K562 (cell line): ENCODE measurements around the gene METTL24. TPM values are rescaled to one million over a fixed set of nuclear protein-coding genes. Genes with fewer than 3 reads are reported as not detected.

Source experiments
- ATAC-seq: fragments of 200-7000 bp; cut with Tn5 transposase; 3 replicates; pipeline ENCODE4 v1.9.1; 2020; ENCODE audit warnings: moderate library complexity
- BruUV-seq: library from RNA; stranded (reverse); fragments of 400-500 nt; replicated peaks from 2 replicates; lab custom pipeline; 2021; lab: Mats Ljungman, UMichigan
- CTCF ChIA-PET: fragments of 300-600 bp; formaldehyde crosslinking; extraction: SDS; loops from one replicate; lab custom pipeline; 2021; ENCODE audit warnings: low intra/inter-chr PET ratio; lab: Yijun Ruan, JAX
- POLR2A ChIA-PET: fragments of 300-600, 350-650 bp; sonication (Branson Sonifier 250); formaldehyde crosslinking; extraction: SDS; loops from one replicate; lab custom pipeline; 2021; ENCODE audit warnings: antibody characterized with exemption, inconsistent platforms; lab: Yijun Ruan, JAX
- DNase-seq, 4 experiments: peaks; one replicate each; pipeline versions ENCODE4 v3.0.0 to v3.0.0-alpha.2; 2011 to 2018; ENCODE audit warnings: low spot score in 3 of 4, mixed read lengths in 3 of 4; ENCODE audit errors: extremely low read depth in 1 of 4
- FAIRE-seq: peaks from 2 replicates; lab custom pipeline; 2011; peaks lifted over from hg19 to GRCh38; lab: Jason Lieb, UNC
- H2AFZ ChIP-seq: 2 replicates; pipeline ENCODE4 v1.6.0; 2011; ENCODE audit warnings: low read depth, low read length, control low read depth, inconsistent platforms
- H3K27ac ChIP-seq: fragments of 200-600 bp; 3 replicates; pipeline ENCODE4 v1.8.0; 2011; ENCODE audit warnings: low read depth, mild to moderate bottlenecking, control low read depth, inconsistent platforms, low read length, moderate library complexity, mixed read lengths; ENCODE audit errors: extremely low read depth
- H3K27me3 ChIP-seq, 2 experiments: fragments of 300-600 bp in 1 of 2; 2 replicates in 1 of 2; 3 replicates in 1 of 2; pipeline versions ENCODE4 v1.6.0 to v1.8.0; 2011; ENCODE audit warnings: inconsistent platforms in 2 of 2, low read length in 2 of 2, mild to moderate bottlenecking in 1 of 2, mixed read lengths in 1 of 2, moderate library complexity in 1 of 2; ENCODE audit not compliant: control insufficient read depth in 2 of 2, insufficient read depth in 2 of 2
- H3K36me3 ChIP-seq: fragments of 300-600 bp; 3 replicates; pipeline ENCODE4 v1.8.0; 2011; ENCODE audit warnings: mild to moderate bottlenecking, low read length, inconsistent platforms; ENCODE audit not compliant: control insufficient read depth, insufficient read depth
- H3K4me1 ChIP-seq, 2 experiments: fragments of 200-600 bp in 1 of 2; replicated peaks in 1 of 2; 2 replicates in 1 of 2; 3 replicates in 1 of 2; pipeline versions ENCODE4 v1.5.1 to v1.8.0; 2011; ENCODE audit warnings: inconsistent platforms in 2 of 2, low read length in 2 of 2, mild to moderate bottlenecking in 1 of 2, mixed read lengths in 1 of 2, moderate library complexity in 1 of 2; ENCODE audit not compliant: control insufficient read depth in 2 of 2, insufficient read depth in 2 of 2
- H3K4me2 ChIP-seq: 2 replicates; pipeline ENCODE4 v1.6.1; 2011; ENCODE audit warnings: low read length, control low read depth, inconsistent platforms, mixed read lengths; ENCODE audit not compliant: insufficient read depth
- H3K4me3 ChIP-seq: fragments of 200-600 bp; sonication (generic), shearing (Covaris generic); 2 replicates; pipeline ENCODE4 v1.5.1; 2016; ENCODE audit warnings: control low read depth, inconsistent platforms
- H3K79me2 ChIP-seq: fragments of 200-600 bp; 3 replicates; pipeline ENCODE4 v1.8.0; 2011; ENCODE audit warnings: low read length, inconsistent platforms; ENCODE audit not compliant: control insufficient read depth, insufficient read depth
- H3K9ac ChIP-seq, 2 experiments: 2 replicates each; pipeline versions ENCODE4 v1.6.0 to v1.6.1; 2011; ENCODE audit warnings: low read depth in 2 of 2, low read length in 2 of 2, control low read depth in 1 of 2, inconsistent platforms in 1 of 2, mild to moderate bottlenecking in 1 of 2, mixed read lengths in 1 of 2; ENCODE audit not compliant: insufficient read depth in 1 of 2
- H3K9me1 ChIP-seq: one replicate; pipeline ENCODE4 v1.6.0; 2011; ENCODE audit warnings: inconsistent platforms, mild to moderate bottlenecking, low read length, moderate library complexity; ENCODE audit not compliant: control insufficient read depth, insufficient read depth
- H3K9me3 ChIP-seq: replicated peaks from 2 replicates; pipeline ENCODE4 v1.5.1; 2011; ENCODE audit warnings: low read depth, low read length, inconsistent platforms; ENCODE audit not compliant: control insufficient read depth, insufficient read depth
- H4K20me1 ChIP-seq: replicated peaks from 2 replicates; pipeline ENCODE4 v1.6.1; 2011; ENCODE audit warnings: low read length, inconsistent platforms, mixed read lengths; ENCODE audit not compliant: control insufficient read depth, insufficient read depth
- ESRRB ChIP-seq: fragments of 250-450 bp; sonication (Bioruptor Pico); IDR thresholded peaks from 2 replicates; pipeline ENCODE4 v1.5.0; 2020; ENCODE audit warnings: mild to moderate bottlenecking, moderate library complexity, borderline replicate concordance
- L3MBTL2 ChIP-seq: fragments of 450-650 bp; IDR thresholded peaks from 2 replicates; pipeline ENCODE4 v1.6.1; 2016; ENCODE audit warnings: mild to moderate bottlenecking, moderate library complexity
- PHF8 ChIP-seq: fragments of 200-600 bp; sonication (generic); IDR thresholded peaks from 2 replicates; pipeline ENCODE4 v1.6.1; 2012; ENCODE audit warnings: mixed run types, mild to moderate bottlenecking, inconsistent platforms, low read length, moderate library complexity, borderline replicate concordance
- RCOR1 ChIP-seq, 2 experiments: IDR thresholded peaks; 2 replicates each; pipeline ENCODE4 v1.6.1; 2012; ENCODE audit warnings: low read depth in 2 of 2, low read length in 2 of 2, borderline replicate concordance in 1 of 2, improper control_type of control experiment in 1 of 2
- SRSF1 ChIP-seq: fragments of 200-400 bp; formaldehyde crosslinking; IDR thresholded peaks from 2 replicates; pipeline ENCODE4 v1.6.1; 2017; ENCODE audit warnings: mild to moderate bottlenecking, low read depth, low read length, moderate library complexity
- ZNF12 ChIP-seq: sonication (generic); formaldehyde crosslinking; IDR thresholded peaks from 2 replicates; pipeline ENCODE4 v1.4.0; 2020; ENCODE audit warnings: mild to moderate bottlenecking, missing genetic modification reagents
- ZNF253 ChIP-seq: fragments of 250-450 bp; sonication (Bioruptor Pico); conservative IDR thresholded peaks from 2 replicates; pipeline ENCODE4 v1.6.1; 2021; ENCODE audit warnings: mild to moderate bottlenecking
- WGBS: fragments of 100-300 bp; shearing (Covaris generic); methylation state at CpG from one replicate; pipeline ENCODE4 v1.1.6; 2016; ENCODE audit warnings: low coverage, mixed read lengths; ENCODE audit not compliant: insufficient coverage; ENCODE audit errors: missing lambda C conversion rate; 5-methylcytosine and 5-hydroxymethylcytosine counted together
- in situ Hi-C: fragments of 300-500 bp; cut with MboI; formaldehyde crosslinking; loops from 4 replicates; pipeline ENCODE4 v1.15.0; 2018; ENCODE audit warnings: inconsistent platforms, mixed read lengths
- intact Hi-C: fragments of 100-400 bp; cut with micrococcal nuclease; formaldehyde crosslinking; loops from 2 replicates; pipeline ENCODE4 v1.14.2; 2022
- polyA plus RNA-seq, 8 experiments: library from polyadenylated mRNA; depleted of rRNA in 4 of 8; stranded (reverse) in 5 of 8; unstranded in 3 of 8; fragments of >200 nt; fragmentation: Nextera tagmentation in 2 of 8; fragmentation: Illumina TruSeq in 1 of 8; extraction: Ambion mirVana in 2 of 8; extraction: Trizol in 1 of 8; gene quantifications; 2 replicates each; pipeline versions ENCODE4 v1.2.1 to v1.2.3, GENCODE V29; 2011 to 2014; ENCODE audit warnings: inconsistent platforms in 1 of 8, missing spikeins in 1 of 8
- total RNA-seq, 7 experiments: library from RNA; depleted of rRNA in 6 of 7; stranded (reverse); fragments of >200 nt in 6 of 7; fragmentation: Illumina TruSeq in 2 of 7; extraction: Trizol in 2 of 7; gene quantifications; 2 replicates each; pipeline versions ENCODE4 v1.2.1 to v1.2.3, GENCODE V29; 2011 to 2021; ENCODE audit warnings: low replicate concordance in 1 of 7

The METTL24 gene
- total and polyA plus RNA-seq, 9 of the 15 experiments (the other 6 are each of a cell fraction or from before 2014, with no cell fraction given): not detected

- CTCF ChIA-PET: no interaction called here
Observed at GRCh38 chr6:110296241-110297025, 61.7 kb downstream of the METTL24 start.

More at GRCh38 chr6:110296241-110297025, 61.7 kb downstream of the METTL24 start:
- in situ Hi-C loops (no loop called here), intact Hi-C loops (no loop called here)
- no peak overlapping the region for H3K4me3 ChIP-seq
- ATAC-seq (no peak), FAIRE-seq (no peak), DNase-seq (no peak)
- H3K9me3 ChIP-seq: no peaks in the 10 kb centered on the region
- no peak overlapping the region for H3K27ac ChIP-seq
- no peaks in the 10 kb centered on the region; the same call in 1 of the 2 replicates for H4K20me1 ChIP-seq
- WGBS: 2% methylated on average over 11 of the region's 11 CpGs
- POLR2A ChIA-PET: interaction anchor here (0.8 kb wide), 1 partner anchor 212 kb away, joined by 3 read pairs; no protein-coding TSS in a partner anchor
- TF ChIP-seq SRSF1 (no peak), L3MBTL2 (no peak), RCOR1 (IDR thresholded peaks at IDR 0.05; ENCODE audit: borderline replicate concordance in 1 of 2, low read depth in 2 of 2, low read length in 2 of 2) (no peak), ZNF253 (no peak), ZNF12 (CRISPR knock-in tag) (no peak), ESRRB (CRISPR knock-in tag) (no peak), PHF8 (no peak)
- H3K9me1 ChIP-seq: no peaks in the 10 kb centered on the region
- no peak overlapping the region for H3K4me2 ChIP-seq
- H3K9ac ChIP-seq: no peak overlapping the region
- no peak overlapping the region for H2AFZ ChIP-seq
- no peaks in the 10 kb centered on the region for H3K79me2 ChIP-seq
- no TSS peak for BruUV-seq
- H3K36me3 ChIP-seq: no peaks in the 10 kb centered on the region
- no peaks in the 10 kb centered on the region for H3K4me1 ChIP-seq
- H3K27me3 ChIP-seq: peaks cover 4 to 11% of the 10 kb centered on the region in 2 experiments; a peak in 3 of 5 replicates
